Mammary epithelial cell (primary cell): Measurements from ENCODE around the gene RMP24.

Source experiments
- CTCF ChIP-seq, 2 donors: IDR thresholded peaks in 1 of 2; conservative IDR thresholded peaks in 1 of 2; 2 replicates each; pipeline ENCODE4 v1.5.1; 2011 to 2012; ENCODE audit warnings: inconsistent platforms in 2 of 2, low read length in 2 of 2, mild to moderate bottlenecking in 2 of 2, control low read depth in 1 of 2, low read depth in 1 of 2; ENCODE audit not compliant: insufficient read depth in 1 of 2; ENCODE audit errors: extremely low read depth in 1 of 2
- EZH2 ChIP-seq: IDR thresholded peaks from 2 replicates; pipeline ENCODE4 v1.6.1; 2012; ENCODE audit warnings: low read length, inconsistent platforms, borderline replicate concordance

DNA sequence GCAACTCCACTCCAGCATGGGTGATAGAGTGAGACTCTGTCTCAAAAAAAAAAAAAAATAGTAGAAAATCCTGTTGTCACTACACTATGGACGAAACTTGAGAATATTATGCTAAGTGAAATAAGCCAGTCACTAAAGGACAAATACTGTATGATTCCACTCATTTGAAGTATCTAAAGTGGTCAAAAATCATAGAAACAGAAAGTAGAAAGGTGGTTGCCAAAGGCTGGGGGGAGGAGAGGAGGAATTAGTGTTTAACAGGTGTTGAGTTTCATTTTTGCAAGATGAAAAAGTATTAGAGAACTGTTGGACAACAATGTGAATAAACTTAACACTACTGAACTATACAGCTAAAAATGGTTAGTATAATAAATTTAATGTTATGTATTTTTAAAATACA is 18.8 kb upstream of the RMP24 start:
- TF ChIP-seq CTCF (conservative IDR thresholded peaks at IDR 0.05 in 1 of 2, IDR thresholded peaks at IDR 0.05 in 1 of 2; ENCODE audit: extremely low read depth in 1 of 2, insufficient read depth in 1 of 2, low read depth in 1 of 2, low read length in 2 of 2): no peak
- TF ChIP-seq EZH2: no peak
